ENCODE results near the gene BICRA. TPM values are rescaled to one million over a fixed set of nuclear protein-coding genes. Genes with fewer than 3 reads are reported as not detected.

The BICRA gene
- polyA plus RNA-seq, 1 of the 3 experiments (the other 2 are of a cell fraction) = 1.4 TPM

- H3K4me3 ChIP-seq (ENCODE audit: low read depth in 2 of 2, low read length in 1 of 2) = peak overlapping the region in 1 of 2 experiments; percentile 24; a peak in 1 of 4 replicates
- DNase-seq = peak; percentile 91
- H3K9me3 ChIP-seq = no peaks in the 10 kb centered on the region
- peak overlapping the region; percentile 59 for H3K4me2 ChIP-seq
- peak overlapping the region; percentile 16 to 79; a peak in 3 of 4 replicates for H3K27ac ChIP-seq (ENCODE audit: low read depth in 2 of 2, low read length in 1 of 2)
- peaks cover 44% of the 10 kb centered on the region for H3F3A ChIP-seq (replicated peaks; ENCODE audit: insufficient read depth)
- H4K20me1 ChIP-seq (ENCODE audit: insufficient read depth) = peaks cover 13% of the 10 kb centered on the region; the same call in 1 of the 2 replicates
- H2AFZ ChIP-seq (ENCODE audit: low read depth) = no peak overlapping the region
- CTCF ChIA-PET = interaction anchor here (1.2 to 2.1 kb wide), 4 partner anchors 11 to 31 kb away, joined by 3 to 8 read pairs (median 4); partner anchors contain the start of gene EHD2
- no peaks in the 10 kb centered on the region for H3K9me2 ChIP-seq
- TF ChIP-seq EP300 (IDR thresholded peaks at IDR 0.05; ENCODE audit: borderline replicate concordance in 1 of 2, low read depth in 1 of 2, low read length in 1 of 2) (no peak), TEAD4 (IDR thresholded peaks at IDR 0.05; ENCODE audit: borderline replicate concordance, insufficient read depth) (no peak), ELF1 (IDR thresholded peaks at IDR 0.05) (no peak)
- peaks cover 7 to 8% of the 10 kb centered on the region in 2 experiments; a peak in 2 of 4 replicates for H3K4me1 ChIP-seq (ENCODE audit: control insufficient read depth in 1 of 2, insufficient read depth in 2 of 2, low read depth in 1 of 2, low read length in 1 of 2)
- POLR2A ChIA-PET = no interaction called here
- H3K36me3 ChIP-seq (replicated peaks in 1 of 2; ENCODE audit: control insufficient read depth in 1 of 2, insufficient read depth in 2 of 2, low read length in 1 of 2) = peaks cover 4 to 54% of the 10 kb centered on the region in 2 experiments
- 34% methylated on average over 30 of the region's 30 CpGs for WGBS (ENCODE audit: low lambda C conversion rate)
- H3K79me2 ChIP-seq (ENCODE audit: insufficient read depth) = peaks cover 67% of the 10 kb centered on the region
- H3K27me3 ChIP-seq (ENCODE audit: insufficient read depth) = no peaks in the 10 kb centered on the region
- H3K9ac ChIP-seq = peak overlapping the region; percentile 14; the same call in 1 of the 2 replicates
Observed at GRCh38 chr19:47729799-47730520, 121.0 kb downstream of the BICRA start.

- ChIA-PET POLR2A (no interaction called here), CTCF (interaction anchor here (1.2 to 2.1 kb wide), 4 partner anchors 11 to 31 kb away, joined by 3 to 8 read pairs (median 4); partner anchors contain the start of gene EHD2)
- Histone ChIP-seq H3K36me3 (replicated peaks in 1 of 2; ENCODE audit: control insufficient read depth in 1 of 2, insufficient read depth in 2 of 2, low read length in 1 of 2) (peaks cover 4 to 54% of the 10 kb centered on the region in 2 experiments), H3K9ac (no peak overlapping the region), H3K27ac (ENCODE audit: low read depth in 2 of 2, low read length in 1 of 2) (no peak overlapping the region), H2AFZ (ENCODE audit: low read depth) (no peak overlapping the region), H3K4me1 (ENCODE audit: control insufficient read depth in 1 of 2, insufficient read depth in 2 of 2, low read depth in 1 of 2, low read length in 1 of 2) (peaks cover 7 to 8% of the 10 kb centered on the region in 2 experiments; a peak in 2 of 4 replicates), H3K9me3 (no peaks in the 10 kb centered on the region), H3F3A (replicated peaks; ENCODE audit: insufficient read depth) (peaks cover 48% of the 10 kb centered on the region), H4K20me1 (ENCODE audit: insufficient read depth) (peaks cover 13% of the 10 kb centered on the region; the same call in 1 of the 2 replicates), H3K4me3 (ENCODE audit: low read depth in 2 of 2, low read length in 1 of 2) (no peak overlapping the region), H3K4me2 (no peak overlapping the region), H3K9me2 (no peaks in the 10 kb centered on the region), H3K27me3 (ENCODE audit: insufficient read depth) (no peaks in the 10 kb centered on the region), H3K79me2 (ENCODE audit: insufficient read depth) (peaks cover 68% of the 10 kb centered on the region)
- TF ChIP-seq GATA2 (CRISPR knock-in tag; IDR thresholded peaks at IDR 0.05) (no peak), EP300 (IDR thresholded peaks at IDR 0.05; ENCODE audit: borderline replicate concordance in 1 of 2, low read depth in 1 of 2, low read length in 1 of 2) (no peak), ZBTB33 (IDR thresholded peaks at IDR 0.05; ENCODE audit: borderline replicate concordance, low read depth) (no peak), SMC3 (IDR thresholded peaks at IDR 0.05; ENCODE audit: low read depth, low read length) (no peak), IRF3 (IDR thresholded peaks at IDR 0.05; ENCODE audit: low read depth, low read length) (no peak), NFIC (IDR thresholded peaks at IDR 0.05; ENCODE audit: borderline replicate concordance) (no peak), PBX3 (IDR thresholded peaks at IDR 0.05) (no peak), ELF1 (IDR thresholded peaks at IDR 0.05) (no peak), POLR2AphosphoS5 (IDR thresholded peaks at IDR 0.05; ENCODE audit: low read depth, low read length) (no peak), NRF1 (IDR thresholded peaks at IDR 0.05; ENCODE audit: low read depth, low read length) (no peak), MXI1 (IDR thresholded peaks at IDR 0.05; ENCODE audit: low read depth, low read length) (no peak), FOXJ3 (CRISPR knock-in tag; IDR thresholded peaks at IDR 0.05) (no peak), EZH2phosphoT487 (IDR thresholded peaks at IDR 0.05; ENCODE audit: borderline replicate concordance, low read depth) (no peak), RCOR1 (IDR thresholded peaks at IDR 0.05; ENCODE audit: low read length) (no peak)
- 95% methylated on average over 8 of the region's 8 CpGs for WGBS (ENCODE audit: low lambda C conversion rate)
- DNase-seq = no peak
Observed at GRCh38 chr19:47730521-47730889, 121.6 kb downstream of the BICRA start.

Data from SK-N-SH (cell line).